Left ventricle myocardium inferior (tissue), 1 donor: Measurements from ENCODE around the gene PKP1. TPM values are rescaled to one million over a fixed set of nuclear protein-coding genes. Genes with fewer than 3 reads are reported as not detected.

Source experiments
- DNase-seq: peaks from one replicate; pipeline ENCODE4 v3.0.0-alpha.2; 2020
- H3K27ac ChIP-seq: fragments of 200-600 bp; replicated peaks from 2 replicates; pipeline ENCODE4 v1.8.0; 2021
- H3K27me3 ChIP-seq: fragments of 200-600 bp; 2 replicates; pipeline ENCODE4 v1.8.0; 2021; ENCODE audit warnings: low read depth
- H3K36me3 ChIP-seq: fragments of 200-600 bp; 2 replicates; pipeline ENCODE4 v1.8.0; 2021
- H3K4me1 ChIP-seq: fragments of 200-600 bp; 2 replicates; pipeline ENCODE4 v1.8.0; 2021
- H3K4me3 ChIP-seq: fragments of 200-600 bp; 2 replicates; pipeline ENCODE4 v1.8.0; 2021; ENCODE audit warnings: mild to moderate bottlenecking, moderate library complexity
- H3K9me3 ChIP-seq: fragments of 200-600 bp; replicated peaks from 2 replicates; pipeline ENCODE4 v1.8.0; 2021
- intact Hi-C: fragments of 100-400 bp; cut with micrococcal nuclease; formaldehyde crosslinking; loops from one replicate; pipeline ENCODE4 v1.11.0; 2022
- total RNA-seq: library from RNA; stranded (reverse); fragmentation: NEBNext Ultra II Directional; extraction: Animal tissue kit (Norgen Biotek cat#: 25700); gene quantifications from one replicate; pipeline ENCODE4 v1.2.1, GENCODE V29; 2021
- TF ChIP-seq, protein P1 (sequence below): fragments of 200-600 bp; IDR thresholded peaks from 2 replicates; pipeline ENCODE4 v1.8.0; 2021; ENCODE audit warnings: antibody characterized with exemption, mild to moderate bottlenecking, borderline replicate concordance
- donor health status: DM: no; HTN: yes; CAD: no; lungs with severe emphysema.

Gene PKP1
- total RNA-seq, 1 donor from 2014 or later: 0.38 TPM

DNA sequence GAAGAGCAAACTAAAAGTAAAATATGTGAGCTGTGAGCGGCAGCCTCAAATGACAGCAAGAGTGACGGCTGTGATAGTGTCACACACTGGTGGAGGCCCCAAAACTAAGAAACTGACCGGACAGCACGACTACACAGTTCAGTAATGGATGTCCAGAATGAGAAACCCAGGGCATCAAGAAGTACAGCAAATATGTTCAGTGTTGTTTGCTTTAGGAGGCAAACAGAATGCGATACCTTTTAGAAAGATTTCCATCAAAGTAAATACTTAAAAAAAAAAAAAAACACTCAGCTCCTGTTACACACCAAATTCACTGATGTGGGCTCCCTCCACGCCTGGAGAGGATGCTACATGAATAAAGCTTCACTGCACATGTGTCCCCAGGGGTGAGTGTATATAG is 1.1 kb upstream of the PKP1 start:
- peaks cover 84% of the 10 kb centered on the region for H3K27me3 ChIP-seq
- H3K4me3 ChIP-seq: no peak overlapping the region
- intact Hi-C loops: no loop called here
- H3K4me1 ChIP-seq: peaks cover 12% of the 10 kb centered on the region
- no peak overlapping the region for H3K27ac ChIP-seq
- no peaks in the 10 kb centered on the region for H3K36me3 ChIP-seq
- TF ChIP-seq, protein P1, sequence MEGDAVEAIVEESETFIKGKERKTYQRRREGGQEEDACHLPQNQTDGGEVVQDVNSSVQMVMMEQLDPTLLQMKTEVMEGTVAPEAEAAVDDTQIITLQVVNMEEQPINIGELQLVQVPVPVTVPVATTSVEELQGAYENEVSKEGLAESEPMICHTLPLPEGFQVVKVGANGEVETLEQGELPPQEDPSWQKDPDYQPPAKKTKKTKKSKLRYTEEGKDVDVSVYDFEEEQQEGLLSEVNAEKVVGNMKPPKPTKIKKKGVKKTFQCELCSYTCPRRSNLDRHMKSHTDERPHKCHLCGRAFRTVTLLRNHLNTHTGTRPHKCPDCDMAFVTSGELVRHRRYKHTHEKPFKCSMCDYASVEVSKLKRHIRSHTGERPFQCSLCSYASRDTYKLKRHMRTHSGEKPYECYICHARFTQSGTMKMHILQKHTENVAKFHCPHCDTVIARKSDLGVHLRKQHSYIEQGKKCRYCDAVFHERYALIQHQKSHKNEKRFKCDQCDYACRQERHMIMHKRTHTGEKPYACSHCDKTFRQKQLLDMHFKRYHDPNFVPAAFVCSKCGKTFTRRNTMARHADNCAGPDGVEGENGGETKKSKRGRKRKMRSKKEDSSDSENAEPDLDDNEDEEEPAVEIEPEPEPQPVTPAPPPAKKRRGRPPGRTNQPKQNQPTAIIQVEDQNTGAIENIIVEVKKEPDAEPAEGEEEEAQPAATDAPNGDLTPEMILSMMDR: no peak
- no peaks in the 10 kb centered on the region for H3K9me3 ChIP-seq
- DNase-seq: no peak

DNA sequence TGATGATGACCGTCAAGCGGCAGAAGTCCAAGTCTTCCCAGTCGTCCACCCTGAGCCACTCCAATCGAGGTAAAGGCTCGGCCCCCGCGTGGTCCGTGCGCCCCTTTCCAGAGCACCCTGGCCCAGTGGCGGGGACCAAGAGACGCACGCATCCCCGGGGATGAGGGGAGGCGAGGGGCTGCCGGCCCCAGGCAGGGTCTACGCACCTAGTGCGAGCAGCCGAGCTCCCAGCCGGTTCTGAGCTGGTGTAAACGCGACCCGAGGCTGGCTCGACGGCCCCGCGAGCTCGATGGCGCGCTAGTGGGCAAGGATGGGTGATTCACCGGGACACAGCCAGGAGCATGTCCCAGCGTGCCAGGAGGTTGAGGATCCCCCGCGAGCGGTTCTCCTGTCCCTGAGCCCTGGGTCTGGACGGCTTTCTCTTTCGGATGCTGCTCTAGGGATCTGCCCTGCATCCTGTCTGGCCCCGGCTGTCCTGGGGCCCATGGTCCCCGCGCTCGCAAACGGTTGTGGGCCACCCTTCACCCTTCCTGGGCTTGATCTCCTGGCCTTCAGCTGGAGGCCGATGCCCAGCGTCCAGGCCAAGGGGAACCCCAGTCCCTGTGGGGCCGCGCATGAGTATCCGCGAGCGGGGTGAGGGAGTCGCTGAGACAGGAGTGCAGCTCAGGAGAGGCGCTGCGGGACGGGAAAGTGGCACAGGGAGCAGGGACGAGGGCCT is 689 bp downstream of the PKP1 start:
- Histone ChIP-seq H3K4me1 (peaks cover 12% of the 10 kb centered on the region), H3K4me3 (peak overlapping the region; percentile 49), H3K36me3 (no peaks in the 10 kb centered on the region), H3K9me3 (no peaks in the 10 kb centered on the region), H3K27ac (no peak overlapping the region), H3K27me3 (peaks cover 83% of the 10 kb centered on the region)
- no peak for DNase-seq
- intact Hi-C loops: no loop called here
- TF ChIP-seq, protein P1: no peak

DNA sequence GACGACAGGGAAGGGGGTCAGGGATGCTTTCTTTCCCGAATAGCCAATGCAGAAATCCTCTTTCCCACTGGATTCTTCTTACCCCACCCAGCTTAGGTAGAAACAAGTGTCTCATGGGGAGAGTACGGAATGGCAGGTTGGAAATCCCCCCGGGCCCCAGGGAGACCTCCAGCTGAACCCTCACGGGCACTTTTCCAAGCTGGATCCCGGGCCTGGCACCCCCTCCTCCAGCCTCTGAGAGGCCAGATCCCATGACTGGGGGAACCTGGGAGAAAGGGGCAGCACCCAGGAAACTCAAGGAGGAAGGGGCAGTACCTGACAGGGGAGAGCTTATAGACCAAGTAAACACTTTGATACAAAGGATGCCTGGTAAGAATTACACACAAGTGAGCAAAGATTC is 1.3 kb downstream of the PKP1 start:
- Histone ChIP-seq H3K27ac (no peak overlapping the region), H3K9me3 (no peaks in the 10 kb centered on the region), H3K4me1 (peaks cover 12% of the 10 kb centered on the region), H3K27me3 (peaks cover 77% of the 10 kb centered on the region), H3K4me3 (no peak overlapping the region), H3K36me3 (no peaks in the 10 kb centered on the region)
- no peak for DNase-seq
- intact Hi-C loops: no loop called here
- TF ChIP-seq, protein P1: no peak

DNA sequence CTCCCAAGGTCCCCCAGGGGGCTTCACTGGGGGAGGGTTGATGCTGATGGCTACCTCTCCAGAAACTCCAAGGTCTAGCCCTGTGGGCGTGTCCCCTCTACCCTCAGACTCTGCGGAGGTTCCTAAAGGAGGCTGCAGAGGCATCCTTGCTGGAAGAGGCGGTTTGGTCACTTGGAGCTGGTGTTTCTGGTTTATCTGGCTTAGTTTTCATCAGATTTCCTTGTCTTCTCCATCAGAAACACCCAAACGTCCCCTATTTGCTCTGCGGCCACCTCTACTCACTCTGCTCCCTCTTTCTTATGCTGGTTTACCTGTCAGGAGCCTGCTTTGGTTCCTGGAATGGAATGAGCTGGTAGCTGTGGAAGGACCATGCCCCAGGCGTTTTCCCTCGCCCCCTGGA is 2.5 kb downstream of the PKP1 start:
- TF ChIP-seq, protein P1: no peak
- intact Hi-C loops: no loop called here
- H3K4me3 ChIP-seq: no peak overlapping the region

DNA sequence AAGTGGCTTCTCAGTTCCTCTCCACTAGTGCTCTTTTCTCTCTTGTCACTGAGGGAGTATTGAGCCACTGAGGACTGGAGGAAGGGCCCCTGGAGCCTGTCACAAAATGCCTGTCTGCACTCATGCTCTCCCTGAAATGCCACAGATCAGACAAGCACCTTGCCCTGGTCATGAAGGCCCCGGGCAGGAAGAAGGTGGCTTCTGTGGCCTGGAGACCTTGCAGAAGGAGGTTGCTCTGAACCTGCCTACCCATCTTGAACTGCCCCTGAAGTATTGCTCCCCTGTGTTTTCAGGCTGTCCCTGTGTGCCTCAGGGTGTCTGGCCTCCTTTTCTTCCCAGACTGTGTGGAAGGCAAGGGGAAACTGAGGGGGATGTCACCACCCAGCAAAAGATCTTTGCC is 3.1 kb downstream of the PKP1 start:
- H3K4me3 ChIP-seq: no peak overlapping the region
- intact Hi-C loops: no loop called here
- no peak for DNase-seq
- no peaks in the 10 kb centered on the region for H3K9me3 ChIP-seq
- H3K27me3 ChIP-seq: peaks cover 77% of the 10 kb centered on the region
- H3K27ac ChIP-seq: no peak overlapping the region
- peaks cover 12% of the 10 kb centered on the region for H3K4me1 ChIP-seq
- H3K36me3 ChIP-seq: no peaks in the 10 kb centered on the region
- TF ChIP-seq, protein P1: no peak

More for the DNA sequence above, 2.5 kb downstream of the PKP1 start:
- Histone ChIP-seq H3K27ac (no peak overlapping the region), H3K4me1 (peaks cover 12% of the 10 kb centered on the region), H3K36me3 (no peaks in the 10 kb centered on the region), H3K9me3 (no peaks in the 10 kb centered on the region), H3K27me3 (peaks cover 75% of the 10 kb centered on the region)
- DNase-seq: no peak
